IMR-90 (cell line): ENCODE results near the gene NR4A1. TPM values are rescaled to one million over a fixed set of nuclear protein-coding genes. Genes with fewer than 3 reads are reported as not detected.

Experiments
- ATAC-seq: fragments of 200-7000 bp; cut with Tn5 transposase; 2 replicates; pipeline ENCODE4 v1.9.1; 2020; ENCODE audit warnings: low read depth, mild to moderate bottlenecking, moderate library complexity
- BruUV-seq: library from RNA; stranded (reverse); fragments of 400-500 nt; replicated peaks from 2 replicates; lab custom pipeline; 2021; lab: Mats Ljungman, UMichigan
- CTCF ChIA-PET: fragments of 300-600 bp; formaldehyde crosslinking; extraction: SDS; loops from one replicate; lab custom pipeline; 2021; ENCODE audit warnings: antibody characterized with exemption; lab: Yijun Ruan, JAX
- POLR2A ChIA-PET: fragments of 300-600 bp; sonication (Branson Sonifier 250); formaldehyde crosslinking; loops from one replicate; lab custom pipeline; 2022; ENCODE audit warnings: antibody characterized with exemption; ENCODE audit not compliant: unreplicated experiment; lab: Charles Lee
- DNase-seq: peaks from one replicate; pipeline ENCODE4 v3.0.0; 2013
- H2AFZ ChIP-seq: replicated peaks from 2 replicates; pipeline ENCODE3; 2013; ENCODE audit warnings: low read length, mild to moderate bottlenecking; ENCODE audit not compliant: poor library complexity
- H2AK5ac ChIP-seq: 2 replicates; pipeline ENCODE4 v1.6.1; 2013; ENCODE audit warnings: low read depth, low read length, inconsistent platforms
- H2AK9ac ChIP-seq: replicated peaks from 2 replicates; pipeline ENCODE3; 2013; ENCODE audit warnings: mild to moderate bottlenecking, low read depth, low read length, moderate library complexity; ENCODE audit not compliant: poor library complexity
- H2BK120ac ChIP-seq: 2 replicates; pipeline ENCODE4 v1.6.1; 2013; ENCODE audit warnings: low read depth, low read length, inconsistent platforms
- H2BK15ac ChIP-seq: 3 replicates; pipeline ENCODE4 v1.6.1; 2013; ENCODE audit warnings: low read depth, low read length, inconsistent platforms
- H2BK20ac ChIP-seq: 2 replicates; pipeline ENCODE4 v1.6.1; 2013; ENCODE audit warnings: low read depth, mild to moderate bottlenecking, inconsistent platforms, low read length, moderate library complexity
- H2BK5ac ChIP-seq: 2 replicates; pipeline ENCODE4 v1.6.1; 2013; ENCODE audit warnings: mild to moderate bottlenecking, low read depth, low read length, inconsistent platforms; ENCODE audit not compliant: poor library complexity, severe bottlenecking
- H3K14ac ChIP-seq: replicated peaks from 2 replicates; pipeline ENCODE4 v1.6.1; 2013; ENCODE audit warnings: low read depth, low read length, inconsistent platforms
- H3K18ac ChIP-seq: 2 replicates; pipeline ENCODE4 v1.6.1; 2013; ENCODE audit warnings: low read depth, low read length, control low read depth
- H3K23ac ChIP-seq: 2 replicates; pipeline ENCODE4 v1.6.1; 2013; ENCODE audit warnings: low read depth, low read length, inconsistent platforms
- H3K27ac ChIP-seq: 2 replicates; pipeline ENCODE4 v1.5.1; 2013; ENCODE audit warnings: mild to moderate bottlenecking, control low read depth, low read length; ENCODE audit not compliant: insufficient read depth
- H3K27me3 ChIP-seq: 2 replicates; pipeline ENCODE4 v1.6.1; 2013; ENCODE audit warnings: low read length; ENCODE audit not compliant: control insufficient read depth, insufficient read depth
- H3K36me3 ChIP-seq: 2 replicates; pipeline ENCODE4 v1.6.1; 2013; ENCODE audit warnings: low read length, mixed read lengths; ENCODE audit not compliant: control insufficient read depth, insufficient read depth
- H3K4ac ChIP-seq: 2 replicates; pipeline ENCODE4 v1.6.1; 2013; ENCODE audit warnings: low read depth, low read length, inconsistent platforms
- H3K4me1 ChIP-seq: 2 replicates; pipeline ENCODE4 v1.6.1; 2013; ENCODE audit warnings: low read length, mixed read lengths; ENCODE audit not compliant: control insufficient read depth, insufficient read depth
- H3K4me2 ChIP-seq: 2 replicates; pipeline ENCODE4 v1.6.1; 2013; ENCODE audit warnings: low read depth, mild to moderate bottlenecking, control low read depth, low read length, moderate library complexity
- H3K4me3 ChIP-seq: 2 replicates; pipeline ENCODE4 v1.5.1; 2013; ENCODE audit warnings: low read depth, mild to moderate bottlenecking, control low read depth, low read length, moderate library complexity; ENCODE audit not compliant: insufficient read depth
- H3K56ac ChIP-seq: 2 replicates; pipeline ENCODE4 v1.6.1; 2013; ENCODE audit warnings: low read length, inconsistent platforms; ENCODE audit not compliant: insufficient read depth; ENCODE audit errors: extremely low read depth
- H3K79me1 ChIP-seq, 2 experiments: 2 replicates each; pipeline ENCODE4 v1.6.1; 2013; ENCODE audit warnings: low read length in 2 of 2, inconsistent platforms in 1 of 2, low read depth in 1 of 2
- H3K9ac ChIP-seq: 2 replicates; pipeline ENCODE4 v1.6.1; 2013; ENCODE audit warnings: low read depth, low read length, control low read depth
- H3K9me1 ChIP-seq: 2 replicates; pipeline ENCODE4 v1.6.1; 2013; ENCODE audit warnings: low read length, inconsistent platforms; ENCODE audit not compliant: insufficient read depth
- H3K9me3 ChIP-seq: 2 replicates; pipeline ENCODE4 v1.6.1; 2013; ENCODE audit warnings: low read length; ENCODE audit not compliant: control insufficient read depth, insufficient read depth
- H4K20me1 ChIP-seq: 2 replicates; pipeline ENCODE4 v1.6.1; 2013; ENCODE audit warnings: low read length, inconsistent platforms; ENCODE audit not compliant: insufficient read depth
- H4K5ac ChIP-seq: 2 replicates; pipeline ENCODE4 v1.6.1; 2013; ENCODE audit warnings: mild to moderate bottlenecking, low read depth, low read length, control low read depth
- H4K8ac ChIP-seq, 2 experiments: 2 replicates each; pipeline ENCODE4 v1.6.1; 2013; ENCODE audit warnings: low read depth in 2 of 2, low read length in 2 of 2, control low read depth in 1 of 2, inconsistent platforms in 1 of 2
- H4K91ac ChIP-seq: 2 replicates; pipeline ENCODE4 v1.6.1; 2013; ENCODE audit warnings: low read depth, low read length, inconsistent platforms; ENCODE audit not compliant: insufficient read depth
- CEBPB ChIP-seq: IDR thresholded peaks from 2 replicates; pipeline ENCODE4 v1.6.1; 2012; ENCODE audit warnings: low read depth, low read length, improper control_type of control experiment
- CHD1 ChIP-seq: IDR thresholded peaks from 2 replicates; pipeline ENCODE4 v1.6.1; 2012; ENCODE audit warnings: low read depth, low read length, improper control_type of control experiment
- CTCF ChIP-seq: conservative IDR thresholded peaks from 2 replicates; pipeline ENCODE4 v1.5.1; 2012; ENCODE audit warnings: mild to moderate bottlenecking, low read depth, low read length, improper control_type of control experiment
- ELK1 ChIP-seq: fragments of 150-350 bp; IDR thresholded peaks from 2 replicates; pipeline ENCODE4 v1.6.1; 2016; ENCODE audit warnings: low read depth, mild to moderate bottlenecking, low read length, moderate library complexity, borderline replicate concordance
- FOS ChIP-seq: fragments of 150-350 bp; IDR thresholded peaks from 2 replicates; pipeline ENCODE4 v1.6.1; 2016; ENCODE audit warnings: low read depth, low read length
- MAFK ChIP-seq: IDR thresholded peaks from 2 replicates; pipeline ENCODE4 v1.6.1; 2012; ENCODE audit warnings: low read depth, low read length, improper control_type of control experiment
- MAZ ChIP-seq: IDR thresholded peaks from 2 replicates; pipeline ENCODE4 v1.6.1; 2012; ENCODE audit warnings: low read depth, mild to moderate bottlenecking, low read length, improper control_type of control experiment, moderate library complexity, borderline replicate concordance
- MXI1 ChIP-seq: IDR thresholded peaks from 2 replicates; pipeline ENCODE4 v1.6.1; 2012; ENCODE audit warnings: low read depth, mild to moderate bottlenecking, low read length, moderate library complexity, borderline replicate concordance
- NFE2L2 ChIP-seq: fragments of 150-350 bp; IDR thresholded peaks from 2 replicates; pipeline ENCODE4 v1.6.1; 2016; ENCODE audit warnings: low read depth, mild to moderate bottlenecking, low read length
- POLR2A ChIP-seq: IDR thresholded peaks from 2 replicates; pipeline ENCODE4 v1.6.1; 2012; ENCODE audit warnings: mild to moderate bottlenecking, low read depth, low read length
- RAD21 ChIP-seq: IDR thresholded peaks from 2 replicates; pipeline ENCODE4 v1.6.1; 2012; ENCODE audit warnings: low read length, improper control_type of control experiment
- RCOR1 ChIP-seq: IDR thresholded peaks from 2 replicates; pipeline ENCODE4 v1.6.1; 2012; ENCODE audit warnings: mild to moderate bottlenecking, low read length, improper control_type of control experiment; ENCODE audit not compliant: insufficient replicate concordance
- RFX5 ChIP-seq: IDR thresholded peaks from 2 replicates; pipeline ENCODE4 v1.8.0; 2012; ENCODE audit warnings: low read depth, mild to moderate bottlenecking, low read length, moderate library complexity
- SMC3 ChIP-seq: fragments of 150-350 bp; IDR thresholded peaks from 2 replicates; pipeline ENCODE4 v1.6.1; 2016; ENCODE audit warnings: low read depth, mild to moderate bottlenecking, antibody characterized with exemption, low read length, moderate library complexity
- USF2 ChIP-seq: fragments of 150-350 bp; IDR thresholded peaks from 2 replicates; pipeline ENCODE4 v1.6.1; 2017; ENCODE audit warnings: mild to moderate bottlenecking, antibody characterized with exemption, low read length, low read depth
- WGBS, 2 experiments: methylation state at CpG; one replicate each; pipeline versions ENCODE4 v1.1.5 to v1.1.7; 2013; ENCODE audit warnings: missing lambda C conversion rate in 2 of 2; ENCODE audit not compliant: insufficient read length in 1 of 2; ENCODE audit errors: extremely low coverage in 2 of 2; 5-methylcytosine and 5-hydroxymethylcytosine counted together
- dilution Hi-C: fragments of 300-500 bp; cut with HindIII; formaldehyde crosslinking; loops from one replicate; pipeline ENCODE4 v1.14.3; 2018; ENCODE audit warnings: low sequenced_read_pairs; ENCODE audit not compliant: unreplicated experiment
- in situ Hi-C: fragments of 300-500 bp; cut with MboI; formaldehyde crosslinking; loops from 3 replicates; pipeline ENCODE4 v1.14.3; 2019; ENCODE audit warnings: low sequenced_read_pairs, inconsistent platforms, mixed read lengths
- intact Hi-C: fragments of 100-400 bp; cut with micrococcal nuclease; formaldehyde crosslinking; loops from 2 replicates; pipeline ENCODE4 v1.10.0; 2022
- polyA plus RNA-seq, 3 experiments: library from polyadenylated mRNA; depleted of rRNA; stranded (reverse); fragments of >200 nt; gene quantifications; 2 replicates each; pipeline ENCODE4 v1.2.3, GENCODE V29; 2012; ENCODE audit warnings: low replicate concordance in 1 of 3
- total RNA-seq: library from RNA; depleted of rRNA; stranded (reverse); fragments of >200 nt; gene quantifications from 2 replicates; pipeline ENCODE4 v1.2.3, GENCODE V29; 2012

Gene NR4A1
- total and polyA plus RNA-seq, 2 of the 4 experiments (the other 2 are of a cell fraction): 6.6 to 34.1 TPM

GRCh38 chr12:52027085-52027843 lies 24.0 kb upstream of the NR4A1 start:
- Histone ChIP-seq H3K9me1 (no peaks in the 10 kb centered on the region; the same call in 1 of the 2 replicates), H3K4me2 (no peak overlapping the region), H4K8ac (no peak overlapping the region), H3K9ac (no peak overlapping the region), H2AK5ac (peak overlapping the region; percentile 81), H4K20me1 (no peaks in the 10 kb centered on the region; the same call in 1 of the 2 replicates), H3K4me1 (peaks cover 7% of the 10 kb centered on the region; the same call in 1 of the 2 replicates), H2BK15ac (no peak overlapping the region), H2BK5ac (no peak overlapping the region), H3K18ac (no peak overlapping the region), H3K14ac (no peak overlapping the region), H3K79me1 (peaks cover 0 to 4% of the 10 kb centered on the region in 2 experiments; a peak in 1 of 4 replicates), H3K4ac (no peak overlapping the region), H3K36me3 (no peaks in the 10 kb centered on the region), H4K5ac (no peak overlapping the region), H2AK9ac (peak overlapping the region; percentile 52), H3K4me3 (no peak overlapping the region), H3K9me3 (no peaks in the 10 kb centered on the region), H2BK120ac (no peak overlapping the region), H3K27ac (no peak overlapping the region), H3K27me3 (no peaks in the 10 kb centered on the region), H2BK20ac (no peak overlapping the region), H3K23ac (no peak overlapping the region), H2AFZ (peak overlapping the region; percentile 21), H4K91ac (no peak overlapping the region), H3K56ac (no peak overlapping the region)
- ChIA-PET POLR2A (no interaction called here), CTCF (interaction anchor here (1.0 to 2.8 kb wide), 2 partner anchors 31 to 54 kb away, joined by 3 to 55 read pairs; partner anchors contain the start of gene SMIM41)
- in situ Hi-C loops: loop anchor here (5.0 kb wide), 1 partner anchor 55 kb away; no protein-coding TSS in a partner anchor
- dilution Hi-C loops: no loop called here
- WGBS, 2 experiments: 60% methylated on average over 4 of the region's 12 CpGs; no CpG with 5 or more reads in 1 of the 2 experiments
- ATAC-seq (no peak), DNase-seq (no peak)
- intact Hi-C loops: no loop called here
- no TSS peak for BruUV-seq
- TF ChIP-seq ELK1 (no peak), CTCF (no peak), USF2 (no peak), CHD1 (no peak), MAFK (no peak), SMC3 (no peak), CEBPB (no peak), MAZ (no peak), RCOR1 (no peak), RAD21 (no peak), FOS (no peak), POLR2A (no peak), NFE2L2 (no peak), RFX5 (no peak), MXI1 (no peak)
